Smooth muscle cell (in vitro differentiated cells): ENCODE results near the gene CYP17A1. TPM values are rescaled to one million over a fixed set of nuclear protein-coding genes. Genes with fewer than 3 reads are reported as not detected.

Source experiments
- DNase-seq: peaks from one replicate; lab custom pipeline; 2025; ENCODE audit not compliant: unreplicated experiment; lab: John Stamatoyannopoulos, UW
- H2AFZ ChIP-seq: fragments of 200-600 bp; sonication (generic); 2 replicates; pipeline ENCODE4 v1.6.0; 2016; ENCODE audit warnings: antibody characterized with exemption, low read depth, mild to moderate bottlenecking
- H3F3A ChIP-seq: fragments of 200-600 bp; sonication (generic); 2 replicates; pipeline ENCODE4 v1.6.0; 2017; ENCODE audit warnings: antibody characterized with exemption, low read depth
- H3K27ac ChIP-seq: fragments of 200-600 bp; sonication (generic); 2 replicates; pipeline ENCODE4 v1.5.1; 2016; ENCODE audit warnings: low read depth, mild to moderate bottlenecking
- H3K27me3 ChIP-seq: fragments of 200-600 bp; sonication (generic); 2 replicates; pipeline ENCODE4 v1.6.1; 2016; ENCODE audit warnings: low read depth, mild to moderate bottlenecking
- H3K36me3 ChIP-seq: fragments of 200-600 bp; sonication (generic); 2 replicates; pipeline ENCODE4 v1.5.1; 2016; ENCODE audit warnings: low read depth
- H3K4me1 ChIP-seq: fragments of 200-600 bp; sonication (generic); 2 replicates; pipeline ENCODE4 v1.5.1; 2016; ENCODE audit warnings: low read depth
- H3K4me2 ChIP-seq: fragments of 200-600 bp; sonication (generic); 2 replicates; pipeline ENCODE4 v1.6.0; 2016; ENCODE audit warnings: mild to moderate bottlenecking
- H3K4me3 ChIP-seq: fragments of 200-600 bp; sonication (generic); 2 replicates; pipeline ENCODE4 v1.5.1; 2016; ENCODE audit warnings: mild to moderate bottlenecking
- H3K79me2 ChIP-seq: fragments of 200-600 bp; sonication (generic); 2 replicates; pipeline ENCODE4 v1.6.0; 2016; ENCODE audit warnings: low read depth, mild to moderate bottlenecking
- H3K9ac ChIP-seq: fragments of 200-600 bp; sonication (generic); 2 replicates; pipeline ENCODE4 v1.6.0; 2016; ENCODE audit warnings: low read depth
- H3K9me3 ChIP-seq: fragments of 200-600 bp; sonication (generic); replicated peaks from 2 replicates; pipeline ENCODE4 v1.5.1; 2016; ENCODE audit warnings: low read depth
- H4K20me1 ChIP-seq: fragments of 200-600 bp; sonication (generic); 2 replicates; pipeline ENCODE4 v1.6.0; 2016; ENCODE audit warnings: low read depth
- WGBS: methylation state at CpG from one replicate; pipeline ENCODE4 v1.1.7; 2016; ENCODE audit warnings: low lambda C conversion rate; 5-methylcytosine and 5-hydroxymethylcytosine counted together
- polyA plus RNA-seq: library from polyadenylated mRNA; unstranded; fragments of >200 nt; fragmentation: Nextera tagmentation; extraction: Ambion mirVana; gene quantifications from 2 replicates; pipeline ENCODE4 v1.2.1, GENCODE V29; 2016
- total RNA-seq: library from RNA; depleted of rRNA; stranded (reverse); fragments of >200 nt; gene quantifications from 2 replicates; pipeline ENCODE4 v1.2.3, GENCODE V29; 2014
- TF ChIP-seq, protein P1 (sequence below): fragments of 200-600 bp; sonication (generic); IDR thresholded peaks from 2 replicates; pipeline ENCODE4 v1.5.1; 2017; ENCODE audit warnings: borderline replicate concordance, mild to moderate bottlenecking, antibody characterized with exemption; ENCODE audit not compliant: insufficient read depth, poor library complexity, severe bottlenecking

The CYP17A1 gene
- total and polyA plus RNA-seq, 2 experiments from 2014 or later, result not detected

DNA sequence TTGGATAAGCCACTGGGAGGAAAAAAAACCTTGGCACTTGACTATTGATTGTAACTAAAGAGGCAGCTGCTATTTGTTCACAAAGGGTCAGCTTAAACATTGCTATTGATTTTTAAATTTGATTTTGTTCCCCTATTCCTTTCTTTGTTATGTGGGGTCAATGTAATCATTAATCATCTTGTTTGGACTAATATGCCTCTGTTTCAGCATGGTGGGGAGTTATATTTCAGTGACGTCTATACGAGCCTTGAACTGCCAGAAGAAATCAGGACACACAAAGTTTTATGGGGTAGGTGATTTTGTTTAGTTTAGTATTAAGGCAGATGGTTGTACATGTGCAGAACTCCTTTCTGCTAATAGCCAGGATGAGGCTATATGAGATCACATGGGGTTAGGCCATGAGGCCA lies 39.5 kb upstream of the CYP17A1 start:
- Histone ChIP-seq H3K9me3 (no peaks in the 10 kb centered on the region), H3K4me3 (no peak overlapping the region), H2AFZ (no peak overlapping the region), H3F3A (no peaks in the 10 kb centered on the region), H3K79me2 (no peaks in the 10 kb centered on the region), H3K27ac (no peak overlapping the region), H3K4me1 (no peaks in the 10 kb centered on the region), H3K27me3 (no peaks in the 10 kb centered on the region), H4K20me1 (no peaks in the 10 kb centered on the region), H3K4me2 (no peak overlapping the region), H3K9ac (no peak overlapping the region), H3K36me3 (no peaks in the 10 kb centered on the region)
- WGBS, result 90% methylated on average over 2 of the region's 2 CpGs
- TF ChIP-seq, protein P1, sequence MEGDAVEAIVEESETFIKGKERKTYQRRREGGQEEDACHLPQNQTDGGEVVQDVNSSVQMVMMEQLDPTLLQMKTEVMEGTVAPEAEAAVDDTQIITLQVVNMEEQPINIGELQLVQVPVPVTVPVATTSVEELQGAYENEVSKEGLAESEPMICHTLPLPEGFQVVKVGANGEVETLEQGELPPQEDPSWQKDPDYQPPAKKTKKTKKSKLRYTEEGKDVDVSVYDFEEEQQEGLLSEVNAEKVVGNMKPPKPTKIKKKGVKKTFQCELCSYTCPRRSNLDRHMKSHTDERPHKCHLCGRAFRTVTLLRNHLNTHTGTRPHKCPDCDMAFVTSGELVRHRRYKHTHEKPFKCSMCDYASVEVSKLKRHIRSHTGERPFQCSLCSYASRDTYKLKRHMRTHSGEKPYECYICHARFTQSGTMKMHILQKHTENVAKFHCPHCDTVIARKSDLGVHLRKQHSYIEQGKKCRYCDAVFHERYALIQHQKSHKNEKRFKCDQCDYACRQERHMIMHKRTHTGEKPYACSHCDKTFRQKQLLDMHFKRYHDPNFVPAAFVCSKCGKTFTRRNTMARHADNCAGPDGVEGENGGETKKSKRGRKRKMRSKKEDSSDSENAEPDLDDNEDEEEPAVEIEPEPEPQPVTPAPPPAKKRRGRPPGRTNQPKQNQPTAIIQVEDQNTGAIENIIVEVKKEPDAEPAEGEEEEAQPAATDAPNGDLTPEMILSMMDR, result no peak
- DNase-seq, result no peak

DNA sequence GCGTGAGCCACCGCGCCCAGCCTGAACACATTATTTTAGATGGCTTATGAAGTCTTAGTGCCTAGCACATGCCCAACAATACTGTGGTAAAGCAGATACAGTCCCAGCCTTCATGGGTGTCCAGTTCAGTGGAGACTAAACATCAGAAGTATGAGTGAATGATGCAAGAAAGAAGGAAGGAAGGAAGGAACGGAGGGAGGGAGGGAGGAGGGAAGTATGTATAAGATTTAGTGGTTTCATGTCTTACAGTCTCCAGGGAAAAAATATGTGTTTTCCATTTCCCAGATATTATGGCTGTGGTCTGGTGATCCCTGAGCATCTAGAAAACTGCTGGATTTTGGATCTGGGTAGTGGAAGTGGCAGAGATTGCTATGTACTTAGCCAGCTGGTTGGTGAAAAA lies 35.0 kb upstream of the CYP17A1 start:
- Histone ChIP-seq H3K79me2 (no peaks in the 10 kb centered on the region), H2AFZ (no peak overlapping the region), H3K9ac (no peak overlapping the region), H3K27ac (no peak overlapping the region), H3F3A (peaks cover 6% of the 10 kb centered on the region), H3K9me3 (no peaks in the 10 kb centered on the region), H3K36me3 (no peaks in the 10 kb centered on the region), H4K20me1 (no peaks in the 10 kb centered on the region), H3K4me1 (peaks cover 13% of the 10 kb centered on the region), H3K27me3 (no peaks in the 10 kb centered on the region), H3K4me2 (no peak overlapping the region), H3K4me3 (no peak overlapping the region)
- no peak for DNase-seq
- WGBS, result 86% methylated on average over 4 of the region's 4 CpGs
- TF ChIP-seq, protein P1, result no peak

DNA sequence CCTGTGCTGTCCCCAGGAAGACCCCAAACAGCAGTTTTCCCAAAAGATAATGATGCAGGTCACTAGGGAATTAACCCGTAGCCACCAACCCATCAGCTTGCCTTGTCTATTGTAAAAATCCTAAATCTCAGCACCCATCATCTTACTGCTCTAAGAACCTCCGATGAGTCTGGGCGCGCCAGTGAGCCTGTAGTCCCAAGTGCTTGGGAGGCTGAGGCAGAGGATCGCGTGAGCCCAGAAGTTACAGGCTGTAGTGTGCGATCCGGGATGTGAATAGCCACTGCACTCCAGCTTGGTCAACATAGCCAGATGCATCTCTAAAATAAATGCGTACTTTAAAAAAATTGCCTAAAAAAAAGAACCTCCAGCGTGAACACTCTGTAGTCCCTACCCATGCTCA lies 33.0 kb upstream of the CYP17A1 start:
- 90% methylated on average over 10 of the region's 10 CpGs for WGBS
- Histone ChIP-seq H3K4me2 (peak overlapping the region; percentile 96), H3K4me3 (peak overlapping the region; percentile 70)

More for the DNA sequence above, 33.0 kb upstream of the CYP17A1 start:
- peaks cover 13% of the 10 kb centered on the region for H3K4me1 ChIP-seq
- DNase-seq, result no peak
- H3K9ac ChIP-seq, result no peak overlapping the region
- no peaks in the 10 kb centered on the region for H3K79me2 ChIP-seq
- H3F3A ChIP-seq, result peaks cover 6% of the 10 kb centered on the region
- H3K27ac ChIP-seq, result no peak overlapping the region
- H3K36me3 ChIP-seq, result no peaks in the 10 kb centered on the region
- H4K20me1 ChIP-seq, result no peaks in the 10 kb centered on the region
- no peaks in the 10 kb centered on the region for H3K9me3 ChIP-seq
- TF ChIP-seq, protein P1, result no peak
- H3K27me3 ChIP-seq, result no peaks in the 10 kb centered on the region
- H2AFZ ChIP-seq, result peak overlapping the region; percentile 95
